Sigmoid colon (tissue), 4 donors: ENCODE data around the gene PIK3IP1.

Source experiments
- EP300 ChIP-seq, 4 donors: sonication (generic); formaldehyde crosslinking; IDR thresholded peaks; one replicate each; pipeline ENCODE4 v1.6.1; 2017; ENCODE audit warnings: antibody characterized with exemption in 4 of 4
- POLR2A ChIP-seq, 2 donors: fragments of 450-650 bp; IDR thresholded peaks; one replicate each; pipeline ENCODE4 v1.6.1; 2016; ENCODE audit warnings: antibody characterized with exemption in 2 of 2, mild to moderate bottlenecking in 2 of 2, moderate library complexity in 2 of 2
- POLR2AphosphoS5 ChIP-seq, 4 donors: sonication (generic); formaldehyde crosslinking; IDR thresholded peaks; one replicate each; pipeline ENCODE4 v1.6.1; 2017; ENCODE audit warnings: antibody characterized with exemption in 4 of 4
- TF ChIP-seq, protein P1 (sequence below), 4 experiments: fragments of 450-650 bp in 3 of 4; fragments of 200-600 bp in 1 of 4; IDR thresholded peaks; one replicate each; pipeline ENCODE4 v1.5.1; 2016 to 2019; ENCODE audit warnings: antibody characterized with exemption in 4 of 4, mild to moderate bottlenecking in 3 of 4, moderate library complexity in 2 of 4

DNA sequence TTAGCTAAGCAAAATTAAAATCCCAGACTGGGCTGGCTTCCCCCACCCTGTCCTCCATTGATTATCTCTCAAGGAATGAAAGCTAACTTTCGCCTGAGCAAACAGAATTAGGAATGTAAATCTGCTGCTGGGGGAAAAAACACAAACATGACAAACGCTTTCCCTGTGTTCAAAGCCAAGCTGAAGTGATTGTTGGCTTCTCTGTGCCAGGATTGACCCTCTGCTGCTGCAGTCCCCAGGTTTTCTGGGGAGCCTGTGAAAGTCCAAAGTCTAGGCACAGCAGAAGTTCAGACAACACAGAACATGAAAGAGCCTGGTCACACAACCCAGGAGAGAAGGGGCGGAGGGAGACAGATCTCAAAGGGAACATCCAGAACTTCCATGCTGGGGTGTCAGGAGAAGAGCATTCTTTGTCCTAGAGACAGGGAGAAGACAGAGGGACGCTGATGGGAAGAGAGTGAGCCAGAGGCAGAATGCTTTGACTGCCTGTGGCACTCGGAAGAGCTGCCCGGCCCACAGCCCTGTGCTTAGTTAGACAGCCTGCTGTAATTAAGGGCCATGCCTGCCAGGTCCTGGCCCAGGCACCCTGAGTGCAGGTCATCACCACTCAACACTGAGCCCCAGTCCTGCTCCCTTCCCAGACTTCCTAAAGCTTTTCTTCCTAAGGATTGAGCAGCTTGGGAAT, 47.0 kb upstream of the PIK3IP1 start:
- TF ChIP-seq, protein P1, sequence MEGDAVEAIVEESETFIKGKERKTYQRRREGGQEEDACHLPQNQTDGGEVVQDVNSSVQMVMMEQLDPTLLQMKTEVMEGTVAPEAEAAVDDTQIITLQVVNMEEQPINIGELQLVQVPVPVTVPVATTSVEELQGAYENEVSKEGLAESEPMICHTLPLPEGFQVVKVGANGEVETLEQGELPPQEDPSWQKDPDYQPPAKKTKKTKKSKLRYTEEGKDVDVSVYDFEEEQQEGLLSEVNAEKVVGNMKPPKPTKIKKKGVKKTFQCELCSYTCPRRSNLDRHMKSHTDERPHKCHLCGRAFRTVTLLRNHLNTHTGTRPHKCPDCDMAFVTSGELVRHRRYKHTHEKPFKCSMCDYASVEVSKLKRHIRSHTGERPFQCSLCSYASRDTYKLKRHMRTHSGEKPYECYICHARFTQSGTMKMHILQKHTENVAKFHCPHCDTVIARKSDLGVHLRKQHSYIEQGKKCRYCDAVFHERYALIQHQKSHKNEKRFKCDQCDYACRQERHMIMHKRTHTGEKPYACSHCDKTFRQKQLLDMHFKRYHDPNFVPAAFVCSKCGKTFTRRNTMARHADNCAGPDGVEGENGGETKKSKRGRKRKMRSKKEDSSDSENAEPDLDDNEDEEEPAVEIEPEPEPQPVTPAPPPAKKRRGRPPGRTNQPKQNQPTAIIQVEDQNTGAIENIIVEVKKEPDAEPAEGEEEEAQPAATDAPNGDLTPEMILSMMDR (IDR thresholded peaks at IDR 0.05) = no peak
- TF ChIP-seq POLR2AphosphoS5 (IDR thresholded peaks at IDR 0.05) = no peak
- no peak for TF ChIP-seq POLR2A (IDR thresholded peaks at IDR 0.05)
- TF ChIP-seq EP300 (IDR thresholded peaks at IDR 0.05) = no peak
